Right ventricle myocardium inferior (tissue), 1 donor: ENCODE results near the gene CPA5. TPM values are rescaled to one million over a fixed set of nuclear protein-coding genes. Genes with fewer than 3 reads are reported as not detected.

Source experiments
- ATAC-seq: fragments of 200-7000 bp; cut with Tn5 transposase; one replicate; pipeline ENCODE4 v1.9.1; 2020; ENCODE audit warnings: mild to moderate bottlenecking, moderate library complexity
- DNase-seq: peaks from one replicate; pipeline ENCODE4 v3.0.0; 2021; ENCODE audit errors: missing footprints
- intact Hi-C: fragments of 100-400 bp; cut with DNase I; formaldehyde crosslinking; loops from one replicate; pipeline ENCODE4 v1.11.0; 2022
- total RNA-seq: library from RNA; stranded (reverse); fragmentation: NEBNext Ultra II Directional; extraction: Animal tissue kit (Norgen Biotek cat#: 25700); gene quantifications from one replicate; pipeline ENCODE4 v1.2.1, GENCODE V29; 2021
- donor health status: DM: no; HTN: yes; CAD: no; lungs with severe emphysema.

The CPA5 gene
- total RNA-seq, 1 donor from 2014 or later, result not detected

DNA sequence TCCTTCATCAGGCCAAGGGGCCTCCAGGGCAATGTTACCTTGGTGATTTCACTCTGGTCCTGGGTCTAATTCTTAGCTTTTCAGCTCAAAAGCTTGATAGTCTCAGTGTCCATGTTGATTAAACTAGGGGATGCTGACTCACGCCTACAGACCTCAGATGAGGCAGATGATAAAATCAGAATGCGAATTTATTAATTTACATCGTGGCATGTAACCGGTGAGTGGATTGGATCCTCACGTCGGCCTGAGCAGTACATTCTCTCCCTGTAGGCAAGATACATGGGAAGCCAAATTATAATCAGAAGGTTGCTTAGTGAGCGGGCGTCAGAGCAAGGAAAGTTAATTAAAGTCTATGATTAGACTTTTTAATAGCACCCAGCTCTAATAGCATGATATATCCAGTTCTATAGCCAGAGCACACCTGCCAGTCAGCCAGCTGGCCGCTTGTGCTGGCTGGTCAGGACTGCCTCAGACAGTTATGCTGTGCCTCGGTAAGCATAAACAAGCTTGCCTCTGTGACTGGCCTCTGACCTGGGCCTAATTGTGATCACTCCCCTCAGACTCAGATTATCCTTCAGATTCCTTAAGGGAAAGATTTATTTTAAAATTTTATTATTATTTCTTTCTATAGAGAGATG lies 20.2 kb upstream of the CPA5 start:
- DNase-seq, result no peak
- intact Hi-C loops, result no loop called here
- ATAC-seq, result no peak

DNA sequence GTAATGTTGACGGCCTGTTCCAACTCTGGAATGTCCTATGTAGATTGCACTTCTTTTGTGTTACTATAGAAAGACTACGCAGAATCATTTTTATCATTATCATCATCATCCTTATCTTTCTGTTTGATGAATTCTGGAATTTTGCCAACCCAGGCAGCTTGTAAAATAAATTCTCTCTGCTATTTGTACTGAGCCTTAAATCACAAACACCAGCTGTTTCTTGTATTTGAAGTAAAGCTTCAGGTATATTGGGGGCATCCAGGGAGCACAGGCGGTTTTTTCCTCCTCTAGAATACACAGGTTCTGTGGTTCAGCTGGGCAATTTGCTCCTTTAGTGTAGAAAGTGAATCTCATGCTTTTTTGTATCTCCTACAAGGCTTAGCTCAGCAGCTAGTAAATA lies 14.9 kb upstream of the CPA5 start:
- no peak for ATAC-seq
- no peak for DNase-seq
- intact Hi-C loops, result no loop called here

DNA sequence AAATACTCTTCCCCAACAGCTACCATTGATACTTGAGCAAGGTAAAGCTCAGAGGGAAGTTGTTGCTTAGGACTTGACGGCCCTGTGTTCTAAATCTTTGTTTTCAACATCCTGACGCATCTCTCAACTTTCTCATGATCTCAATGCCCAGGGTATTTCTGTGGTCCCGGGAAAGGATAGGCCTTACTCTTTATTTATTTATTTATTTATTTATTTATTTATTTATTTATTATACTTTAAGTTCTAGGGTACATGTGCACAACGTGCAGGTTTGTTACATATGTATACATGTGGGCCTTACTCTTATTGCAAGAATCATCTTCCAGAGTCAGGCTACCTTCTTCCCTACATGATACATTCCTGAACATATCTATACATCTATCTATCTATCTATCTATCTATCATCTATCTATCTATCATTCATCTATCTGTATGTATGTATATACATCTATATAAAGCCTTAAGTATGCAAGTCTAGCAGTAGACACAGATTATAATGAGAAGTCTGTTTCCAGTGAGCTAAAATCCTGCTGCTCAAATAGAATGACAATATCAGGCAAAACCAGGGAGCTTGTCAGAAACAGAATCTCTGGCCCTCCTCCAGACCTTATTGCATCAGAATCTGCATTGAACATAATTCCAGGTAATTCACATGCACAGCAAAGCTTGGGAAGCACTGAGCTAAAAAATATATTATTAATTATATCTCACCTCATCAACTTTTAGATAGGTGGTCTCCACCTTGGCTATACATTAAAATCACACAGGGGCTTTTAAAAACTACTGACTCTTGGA lies 12.2 kb upstream of the CPA5 start:
- intact Hi-C loops, result no loop called here
- DNase-seq, result no peak
- no peak for ATAC-seq

DNA sequence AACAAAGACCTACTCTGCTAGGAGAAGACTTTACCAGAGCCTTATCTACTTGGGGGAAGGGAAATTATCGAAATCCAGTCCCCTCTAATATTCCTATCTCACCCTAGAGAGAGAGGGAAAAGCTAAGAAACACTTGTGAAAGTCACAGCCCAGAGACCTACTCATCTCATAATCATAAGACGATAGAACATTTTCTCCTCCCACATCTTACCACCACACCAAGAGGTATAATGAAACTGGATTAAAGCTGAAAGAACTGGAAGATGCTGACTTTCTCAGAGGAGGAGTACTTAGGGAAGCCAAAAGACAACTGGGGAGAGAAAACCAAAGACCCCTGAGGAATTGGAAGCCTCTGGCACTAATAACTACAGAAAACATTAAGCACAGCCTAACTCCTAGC lies 10.8 kb upstream of the CPA5 start:
- intact Hi-C loops, result no loop called here
- DNase-seq (no peak), ATAC-seq (no peak)

DNA sequence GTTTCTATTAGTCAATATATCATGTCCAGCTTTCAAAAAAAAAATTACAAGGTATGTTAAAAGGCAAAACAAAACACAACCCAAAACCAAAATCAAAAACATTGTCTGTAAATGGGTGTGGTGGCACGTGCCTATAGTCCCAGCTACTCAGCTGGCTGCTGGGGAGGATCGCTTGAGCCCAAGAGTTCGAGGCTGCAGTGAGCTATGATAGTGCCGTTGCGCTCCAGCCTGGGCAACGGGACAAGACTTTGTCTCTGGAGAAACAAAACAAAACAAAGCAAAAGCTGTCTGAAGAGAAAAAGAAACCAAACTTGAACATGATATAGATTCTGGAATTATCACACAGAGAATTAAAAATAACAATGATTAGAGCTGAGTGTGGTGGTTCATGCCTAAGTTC lies 10.3 kb upstream of the CPA5 start:
- ATAC-seq (no peak), DNase-seq (no peak)
- intact Hi-C loops, result no loop called here

DNA sequence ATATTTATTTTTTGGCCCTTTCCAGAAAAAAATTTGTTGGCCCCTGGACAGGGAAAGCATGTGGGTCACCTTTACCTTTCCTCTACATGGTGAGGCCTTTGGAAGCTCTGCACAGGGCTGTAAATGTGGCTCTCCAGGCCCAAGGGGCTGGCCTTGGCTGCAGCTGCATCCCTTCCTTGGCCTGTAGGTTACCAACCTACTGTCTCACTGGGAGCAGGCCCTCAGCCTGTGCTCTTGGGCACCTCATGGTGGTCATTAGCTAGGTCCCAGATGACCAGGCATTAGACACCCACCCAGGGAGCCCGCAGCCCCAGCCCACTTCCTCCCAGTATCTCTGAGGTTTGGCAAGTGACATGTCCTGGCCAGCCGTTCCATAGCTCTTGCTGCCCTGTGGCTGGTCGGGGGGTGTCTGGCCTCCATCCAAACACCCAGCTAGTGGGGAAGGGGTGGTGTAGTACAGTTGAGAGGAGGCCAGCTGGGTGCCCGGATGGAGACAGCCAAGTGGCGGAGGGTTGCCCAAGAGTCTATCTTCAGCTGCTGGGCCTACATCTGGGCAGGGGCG lies 7.1 kb upstream of the CPA5 start:
- intact Hi-C loops, result no loop called here
- ATAC-seq (no peak), DNase-seq (no peak)

DNA sequence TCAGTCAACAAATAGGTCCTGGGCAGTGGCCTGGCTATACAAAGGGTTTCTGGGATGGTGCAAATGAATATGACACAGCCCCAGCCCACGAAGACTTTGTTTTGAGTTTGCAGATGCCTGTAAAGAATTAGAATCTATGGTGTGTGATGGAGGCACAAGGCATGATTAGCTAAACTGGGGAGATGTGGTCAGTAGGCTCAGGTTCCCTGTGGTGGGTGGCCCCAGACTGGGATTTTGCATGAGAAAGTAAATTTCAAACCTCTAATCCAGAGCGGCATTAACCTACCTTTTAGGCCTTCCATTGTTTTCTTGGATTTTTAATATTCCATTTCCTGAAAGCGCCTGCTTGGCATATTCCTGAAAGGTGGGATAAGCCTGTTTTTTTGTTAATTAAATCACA lies 6.4 kb upstream of the CPA5 start:
- intact Hi-C loops, result no loop called here
- no peak for ATAC-seq
- DNase-seq, result no peak

DNA sequence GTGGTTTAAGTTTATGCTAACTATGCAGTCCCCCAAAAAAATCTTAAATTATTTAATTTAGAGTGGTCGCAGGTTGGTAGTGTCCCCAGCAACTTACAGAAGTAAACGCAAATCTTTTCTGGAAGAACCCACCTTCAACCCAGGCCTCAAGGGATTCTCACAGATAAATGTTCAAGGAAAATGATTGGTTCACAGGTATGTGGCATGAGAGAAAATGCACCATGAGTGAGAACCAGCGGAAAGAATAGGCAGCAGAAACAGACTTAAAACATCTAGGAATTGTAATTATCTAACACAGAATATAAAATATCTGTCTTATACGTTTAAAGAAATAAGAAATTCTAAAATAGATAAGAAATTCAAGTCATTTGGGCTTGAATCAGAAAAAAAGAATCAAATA lies 2.7 kb upstream of the CPA5 start:
- ATAC-seq (no peak), DNase-seq (no peak)
- intact Hi-C loops, result no loop called here

DNA sequence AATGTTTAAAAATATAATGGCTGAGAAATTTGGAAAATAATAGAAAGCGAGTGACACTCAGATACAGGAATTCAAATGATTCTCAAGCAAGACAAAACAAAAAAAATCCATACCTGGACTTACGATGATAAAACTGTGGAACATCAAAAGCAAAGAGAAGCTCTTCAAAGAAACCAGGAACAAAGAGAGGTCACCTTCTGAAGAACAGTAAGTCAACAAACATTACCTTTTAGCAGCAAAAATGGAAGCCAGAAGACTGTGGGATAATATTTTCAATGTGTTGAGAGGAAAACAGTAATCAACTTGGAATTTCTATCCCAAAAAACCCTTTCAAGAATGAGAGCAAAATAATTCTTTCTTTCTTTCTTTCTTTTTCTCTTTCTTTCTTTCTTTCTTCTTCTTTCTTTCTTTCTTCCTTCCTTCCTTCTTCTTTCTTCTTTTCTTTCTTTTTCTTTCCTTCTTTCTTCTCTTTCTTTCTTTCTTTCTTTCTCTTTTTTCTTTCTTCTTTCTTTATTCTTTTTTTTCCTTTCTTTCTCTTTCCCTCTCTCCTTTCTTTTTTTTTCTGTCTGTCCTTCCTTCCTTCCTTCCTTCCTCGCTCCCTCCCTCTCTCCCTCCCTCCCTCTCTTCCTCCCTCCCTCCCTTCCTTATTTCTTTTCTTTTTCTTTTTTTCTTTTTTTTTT lies 1.8 kb upstream of the CPA5 start:
- no peak for ATAC-seq
- no peak for DNase-seq
- intact Hi-C loops, result no loop called here

DNA sequence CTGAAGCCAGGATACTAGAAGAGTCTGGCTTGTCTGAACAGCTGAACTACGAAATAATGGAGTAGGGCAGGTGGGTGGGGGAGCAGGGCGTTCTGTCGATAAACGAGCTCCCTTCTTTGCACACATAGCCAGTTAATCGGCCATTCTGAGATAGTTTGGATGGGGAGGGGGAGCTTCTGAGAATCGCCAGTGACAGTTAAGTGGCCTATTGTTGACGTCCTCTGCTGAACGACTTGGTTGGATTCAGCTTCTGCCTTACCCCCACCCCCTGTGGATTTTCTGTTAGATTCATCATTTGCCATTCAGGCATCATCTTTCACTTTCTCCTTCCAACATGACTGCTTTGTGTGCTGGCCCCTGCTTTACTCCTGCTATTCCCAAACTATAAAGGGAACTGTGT lies 520 bp downstream of the CPA5 start:
- ATAC-seq (no peak), DNase-seq (no peak)

DNA sequence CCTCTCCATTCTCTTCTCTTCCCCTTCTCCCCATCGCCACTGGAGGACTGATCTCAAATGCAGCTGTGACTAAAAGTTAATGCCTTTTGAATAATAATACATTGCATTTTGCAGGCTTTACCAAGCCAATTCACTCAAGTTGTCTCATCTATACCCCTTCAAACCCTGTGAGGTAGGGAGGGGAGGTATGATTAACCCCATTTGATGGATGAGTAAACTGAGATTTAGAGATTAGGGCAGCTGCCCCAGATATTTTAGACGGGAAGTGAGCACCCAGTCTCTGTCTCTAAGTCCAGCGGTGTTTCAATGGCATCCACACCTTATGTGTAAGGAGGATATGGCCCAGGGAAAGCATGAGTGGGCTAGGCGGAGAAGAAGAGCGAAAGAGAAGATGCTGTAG lies 1.1 kb downstream of the CPA5 start:
- ATAC-seq, result no peak
- intact Hi-C loops, result no loop called here
- DNase-seq, result no peak

More for the DNA sequence above, 520 bp downstream of the CPA5 start:
- intact Hi-C loops, result no loop called here

DNA sequence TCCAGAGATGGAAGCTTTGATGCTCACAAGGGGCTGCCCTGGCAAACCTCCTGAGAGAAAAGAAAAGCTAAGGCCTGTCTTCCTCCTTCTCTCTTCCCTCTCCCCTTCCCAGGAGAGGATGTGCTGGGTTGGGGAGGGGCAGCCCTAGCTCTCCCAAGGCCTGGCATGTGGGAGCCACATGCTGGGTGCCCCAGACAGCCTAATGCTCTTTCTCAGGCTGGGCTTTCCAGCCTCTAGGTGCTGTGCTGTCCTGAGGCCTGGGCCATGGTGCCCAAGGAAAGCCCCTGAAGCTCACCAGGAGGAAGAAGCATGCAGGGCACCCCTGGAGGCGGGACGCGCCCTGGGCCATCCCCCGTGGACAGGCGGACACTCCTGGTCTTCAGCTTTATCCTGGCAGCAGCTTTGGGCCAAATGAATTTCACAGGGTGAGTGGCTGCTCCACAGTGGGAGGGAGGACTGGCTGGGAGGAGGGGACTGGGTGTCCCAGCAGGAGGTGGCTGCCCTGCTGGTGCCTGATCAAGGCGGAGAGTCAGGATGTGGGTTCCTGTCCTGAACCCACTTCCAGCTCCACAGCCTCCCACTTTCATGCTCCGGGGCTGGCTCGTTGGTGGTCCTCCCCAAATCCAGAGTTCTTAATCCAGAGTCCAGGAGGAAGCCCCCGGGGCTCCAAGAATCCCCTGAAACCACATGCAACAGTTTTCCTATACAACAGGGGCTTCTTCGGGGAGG lies 1.7 kb downstream of the CPA5 start:
- intact Hi-C loops, result no loop called here
- DNase-seq (no peak), ATAC-seq (no peak)

DNA sequence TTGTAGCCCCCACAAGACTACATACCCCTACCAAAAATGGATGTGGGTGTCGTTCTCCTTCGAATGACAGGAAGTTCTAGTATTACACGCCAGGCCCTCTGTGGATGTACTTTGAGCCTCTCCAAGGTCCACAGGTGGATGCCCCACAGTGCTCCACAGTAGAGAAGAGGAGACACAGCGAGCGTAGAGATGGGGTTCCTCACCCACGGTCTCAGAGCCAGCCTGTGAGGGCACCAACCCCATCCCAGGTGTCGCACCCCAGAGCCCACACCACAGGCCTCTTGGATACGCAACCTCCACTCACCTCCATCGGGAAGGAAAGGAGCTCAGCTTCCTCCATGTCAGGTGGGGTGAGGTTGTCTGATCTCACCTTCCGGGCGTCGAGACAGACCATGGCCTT lies 2.3 kb downstream of the CPA5 start:
- ATAC-seq (no peak), DNase-seq (no peak)
- intact Hi-C loops, result no loop called here

DNA sequence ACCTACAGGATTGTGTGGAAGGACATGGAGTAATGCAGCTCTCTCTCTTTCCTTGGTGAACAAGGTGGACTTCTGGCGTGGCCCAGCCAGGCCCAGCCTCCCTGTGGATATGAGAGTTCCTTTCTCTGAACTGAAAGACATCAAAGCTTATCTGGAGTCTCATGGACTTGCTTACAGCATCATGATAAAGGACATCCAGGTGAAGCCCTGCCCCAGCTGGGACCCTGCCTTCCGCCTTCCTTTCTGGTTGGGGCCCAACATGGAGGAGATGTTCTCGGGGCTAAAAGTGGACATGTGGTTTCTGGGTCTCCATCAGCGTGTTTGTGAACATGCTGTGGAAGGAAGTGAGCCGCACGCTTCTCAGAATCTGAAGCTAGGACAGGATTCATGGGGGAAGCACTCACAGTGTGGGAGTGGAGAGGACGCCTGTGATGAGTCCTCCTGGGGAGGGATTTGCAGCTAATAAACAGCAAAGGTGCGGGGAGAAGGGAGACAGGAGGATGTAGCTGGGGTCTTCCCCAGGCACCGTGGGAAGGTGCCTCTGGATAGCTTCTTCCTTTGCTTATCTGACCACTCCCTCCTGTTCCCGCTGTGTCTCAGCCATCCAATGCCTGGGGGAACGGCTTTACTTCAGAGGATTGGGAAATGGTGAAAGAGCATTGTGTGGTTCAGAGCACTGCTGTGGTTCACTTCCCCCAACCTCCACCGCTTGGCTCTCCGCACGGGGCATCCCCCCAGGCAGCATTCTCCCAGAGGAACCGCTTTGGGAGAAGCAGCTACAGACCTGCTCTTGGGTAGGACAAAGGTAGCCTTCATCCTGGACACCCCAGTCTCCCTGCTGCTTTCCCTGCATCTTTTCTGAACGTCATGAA lies 5.5 kb downstream of the CPA5 start:
- DNase-seq, result no peak
- ATAC-seq, result peak; percentile 17
- intact Hi-C loops, result loop anchor here (5.0 to 10.0 kb wide), 3 partner anchors 73 to 145 kb away; partner anchors contain the start of gene MEST

DNA sequence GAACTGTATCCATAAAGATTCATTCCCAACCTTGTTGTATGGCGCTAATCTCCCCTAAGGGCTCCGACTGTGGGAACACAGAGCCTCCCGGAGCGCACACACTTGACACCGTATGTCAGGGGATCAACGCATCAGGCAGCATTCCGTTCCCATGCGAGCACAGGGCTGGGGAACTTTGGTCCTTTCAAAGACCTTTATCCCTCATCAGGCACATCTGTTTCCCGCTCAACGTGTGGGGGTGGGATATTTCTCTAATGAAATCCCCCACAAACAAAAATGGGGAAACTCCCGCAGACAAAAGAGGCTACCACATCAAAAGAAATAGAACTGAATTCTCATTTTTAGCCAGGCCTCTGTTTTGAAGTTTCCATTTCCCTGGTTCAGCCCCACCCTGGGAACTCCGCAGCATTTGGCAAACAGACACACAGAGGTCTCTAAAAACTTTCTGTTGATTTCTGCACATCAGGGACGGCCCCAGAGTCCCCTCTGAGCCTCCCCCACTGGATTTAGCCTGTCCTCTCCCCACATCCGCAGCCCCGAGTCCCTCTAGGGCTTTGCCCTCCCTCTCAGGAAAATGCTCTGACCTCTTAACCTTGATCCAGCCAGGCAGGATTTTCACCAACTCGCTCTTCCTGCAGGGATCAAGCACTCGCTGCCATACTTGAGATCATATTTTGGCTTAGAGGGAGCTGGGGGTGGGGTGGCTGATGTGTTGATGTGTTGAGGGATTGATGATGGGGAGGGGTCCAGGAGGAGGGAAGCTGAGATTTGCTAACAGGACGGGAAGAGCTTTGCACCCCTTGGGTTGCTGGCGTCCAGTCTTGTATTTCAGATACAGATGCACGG lies 6.6 kb downstream of the CPA5 start:
- peak; percentile 59 for ATAC-seq
- no peak for DNase-seq
- intact Hi-C loops, result loop anchor here (5.0 to 10.0 kb wide), 3 partner anchors 74 to 144 kb away; partner anchors contain the start of gene MEST

DNA sequence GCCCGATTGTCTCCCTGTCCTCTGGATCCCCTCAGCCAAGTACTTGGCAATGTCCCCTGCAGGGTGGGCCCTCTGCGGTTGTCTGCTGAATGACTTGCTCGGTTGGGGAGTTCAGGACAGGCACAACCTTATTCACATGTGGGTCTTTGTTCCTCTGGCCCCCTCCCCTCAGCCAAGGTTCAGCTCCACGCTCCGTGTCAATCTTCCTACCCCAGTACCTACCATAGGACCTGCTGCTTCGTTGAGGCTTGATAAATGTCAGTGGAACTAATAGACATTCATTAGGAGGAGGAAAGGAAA lies 7.1 kb downstream of the CPA5 start:
- no peak for DNase-seq
- no peak for ATAC-seq
- intact Hi-C loops, result loop anchor here (5.0 to 10.0 kb wide), 3 partner anchors 74 to 143 kb away; partner anchors contain the start of gene MEST
